H54 (cell line): ENCODE data around the gene RAD9A.

Experiments used
- DNase-seq: peaks from one replicate; pipeline ENCODE4 v3.0.0; 2011; ENCODE audit warnings: low spot score, mixed read lengths; ENCODE audit not compliant: insufficient read length
- FAIRE-seq: peaks from 3 replicates; lab custom pipeline; 2011; peaks lifted over from hg19 to GRCh38; lab: Jason Lieb, UNC
- POLR2A ChIP-seq: IDR thresholded peaks from 2 replicates; pipeline ENCODE4 v1.6.1; 2011; ENCODE audit warnings: low read depth, mild to moderate bottlenecking, low read length

Gene RAD9A

DNA sequence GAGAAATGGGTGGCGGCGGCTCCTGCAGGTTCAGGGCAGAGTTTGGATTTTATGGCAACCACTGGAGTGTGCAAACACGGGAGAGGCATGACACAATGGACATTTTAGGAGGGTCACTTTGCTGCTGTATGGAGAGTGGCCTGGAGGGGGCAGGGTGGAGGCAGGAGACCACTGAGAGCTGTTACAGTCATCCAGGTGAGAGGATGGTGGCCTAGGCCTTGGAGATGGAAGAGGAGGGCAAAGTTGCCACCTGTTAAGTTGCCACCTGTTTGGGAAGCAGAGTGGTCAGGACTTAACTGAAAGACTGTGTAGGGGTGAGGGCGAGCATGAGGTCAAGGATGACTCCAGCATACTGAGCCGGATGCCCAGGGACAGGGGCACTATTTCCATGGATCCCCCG is 2.3 kb upstream of the RAD9A start:
- TF ChIP-seq POLR2A: no peak
- FAIRE-seq (no peak), DNase-seq (no peak)

- TF ChIP-seq POLR2A: no peak
- DNase-seq (no peak), FAIRE-seq (no peak)
Measured at GRCh38 chr11:67390947-67391303, 861 bp upstream of the RAD9A start.

DNA sequence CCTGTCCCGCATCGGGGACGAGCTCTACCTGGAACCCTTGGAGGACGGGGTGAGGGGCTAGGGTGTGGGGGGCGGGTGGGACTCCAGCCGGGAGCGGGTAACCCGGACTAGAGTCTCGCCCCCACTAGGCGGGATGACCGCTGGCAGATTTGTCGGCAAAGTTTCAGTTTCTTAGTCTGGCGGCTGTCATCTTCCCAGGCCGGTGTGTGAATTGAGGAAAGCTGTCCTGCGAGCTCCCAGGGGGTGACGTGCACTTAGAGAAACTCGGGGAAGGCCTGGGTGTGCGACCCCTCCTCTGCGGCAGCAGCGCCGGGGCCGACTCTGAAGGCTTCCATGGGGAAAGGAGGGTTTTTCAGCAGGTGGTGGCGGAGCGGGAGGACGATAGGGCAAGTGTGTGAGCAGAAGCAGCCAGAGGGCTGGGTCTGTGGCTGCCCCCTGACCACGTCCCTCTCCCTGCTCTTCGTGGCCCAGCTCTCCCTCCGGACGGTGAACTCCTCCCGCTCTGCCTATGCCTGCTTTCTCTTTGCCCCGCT is 463 bp downstream of the RAD9A start:
- no peak for TF ChIP-seq POLR2A

GRCh38 chr11:67393437-67393836 is 1.7 kb downstream of the RAD9A start:
- FAIRE-seq: no peak
- no peak for DNase-seq
- TF ChIP-seq POLR2A: no peak

More for the DNA sequence above, 463 bp downstream of the RAD9A start:
- no peak for FAIRE-seq
- DNase-seq: no peak

DNA sequence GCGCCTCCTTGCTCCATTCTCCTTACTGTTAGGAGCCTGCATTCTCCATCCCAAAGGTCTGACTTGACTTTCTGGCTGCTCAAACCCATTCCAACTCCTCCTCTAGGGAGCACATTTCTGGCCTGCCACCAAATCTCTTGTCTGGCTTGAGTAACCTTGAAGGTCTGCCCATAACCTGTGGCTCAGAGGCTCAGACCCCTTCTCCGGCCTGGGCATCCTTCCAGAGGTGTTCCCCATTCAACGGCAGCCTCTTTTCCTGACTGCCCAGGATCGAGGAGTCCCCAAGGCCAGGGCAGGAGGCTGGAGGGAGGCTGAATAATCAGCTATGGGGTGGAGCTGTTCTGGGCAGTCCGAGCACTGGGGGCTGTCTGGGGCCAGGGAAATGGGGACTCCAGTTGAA is 2.2 kb downstream of the RAD9A start:
- FAIRE-seq (no peak), DNase-seq (no peak)
- TF ChIP-seq POLR2A: no peak

DNA sequence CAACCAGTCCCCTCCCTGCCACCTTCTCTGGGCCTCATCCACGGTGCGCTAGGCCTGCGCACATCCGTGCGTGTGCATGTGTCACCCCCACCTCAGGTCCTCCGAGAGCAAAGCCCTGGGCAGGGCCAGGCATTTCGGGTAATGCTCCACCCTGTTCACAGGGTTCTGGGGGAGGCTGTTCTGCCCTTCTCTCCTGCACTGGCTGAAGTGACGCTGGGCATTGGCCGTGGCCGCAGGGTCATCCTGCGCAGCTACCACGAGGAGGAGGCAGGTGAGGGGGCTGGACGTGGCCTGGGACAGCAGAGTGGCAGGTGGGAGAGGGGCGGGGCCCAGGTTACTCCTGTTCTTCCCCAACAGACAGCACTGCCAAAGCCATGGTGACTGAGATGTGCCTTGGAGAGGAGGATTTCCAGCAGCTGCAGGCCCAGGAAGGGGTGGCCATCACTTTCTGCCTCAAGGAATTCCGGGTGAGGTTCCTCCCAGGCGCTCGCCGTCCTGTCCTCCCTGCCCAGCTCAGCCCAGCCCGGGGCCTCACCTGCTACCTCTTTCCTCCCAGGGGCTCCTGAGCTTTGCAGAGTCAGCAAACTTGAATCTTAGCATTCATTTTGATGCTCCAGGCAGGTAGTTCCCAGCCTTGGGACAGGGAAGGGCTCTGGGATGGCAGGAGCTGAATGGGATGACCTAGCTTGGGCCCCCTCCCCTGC is 3.9 kb downstream of the RAD9A start:
- FAIRE-seq (no peak), DNase-seq (no peak)
- no peak for TF ChIP-seq POLR2A

DNA sequence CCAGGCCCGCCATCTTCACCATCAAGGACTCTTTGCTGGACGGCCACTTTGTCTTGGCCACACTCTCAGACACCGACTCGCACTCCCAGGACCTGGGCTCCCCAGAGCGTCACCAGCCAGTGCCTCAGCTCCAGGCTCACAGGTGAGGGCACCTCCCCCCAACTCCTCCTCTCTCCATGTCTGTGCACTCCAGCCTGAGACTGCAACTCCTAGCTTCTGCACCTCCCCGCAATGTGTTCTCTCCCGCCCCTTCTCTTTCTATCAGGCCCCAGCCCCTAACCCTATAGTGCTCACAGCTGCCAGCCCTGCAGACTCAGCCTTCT is 4.4 kb downstream of the RAD9A start:
- no peak for DNase-seq
- no peak for FAIRE-seq

DNA sequence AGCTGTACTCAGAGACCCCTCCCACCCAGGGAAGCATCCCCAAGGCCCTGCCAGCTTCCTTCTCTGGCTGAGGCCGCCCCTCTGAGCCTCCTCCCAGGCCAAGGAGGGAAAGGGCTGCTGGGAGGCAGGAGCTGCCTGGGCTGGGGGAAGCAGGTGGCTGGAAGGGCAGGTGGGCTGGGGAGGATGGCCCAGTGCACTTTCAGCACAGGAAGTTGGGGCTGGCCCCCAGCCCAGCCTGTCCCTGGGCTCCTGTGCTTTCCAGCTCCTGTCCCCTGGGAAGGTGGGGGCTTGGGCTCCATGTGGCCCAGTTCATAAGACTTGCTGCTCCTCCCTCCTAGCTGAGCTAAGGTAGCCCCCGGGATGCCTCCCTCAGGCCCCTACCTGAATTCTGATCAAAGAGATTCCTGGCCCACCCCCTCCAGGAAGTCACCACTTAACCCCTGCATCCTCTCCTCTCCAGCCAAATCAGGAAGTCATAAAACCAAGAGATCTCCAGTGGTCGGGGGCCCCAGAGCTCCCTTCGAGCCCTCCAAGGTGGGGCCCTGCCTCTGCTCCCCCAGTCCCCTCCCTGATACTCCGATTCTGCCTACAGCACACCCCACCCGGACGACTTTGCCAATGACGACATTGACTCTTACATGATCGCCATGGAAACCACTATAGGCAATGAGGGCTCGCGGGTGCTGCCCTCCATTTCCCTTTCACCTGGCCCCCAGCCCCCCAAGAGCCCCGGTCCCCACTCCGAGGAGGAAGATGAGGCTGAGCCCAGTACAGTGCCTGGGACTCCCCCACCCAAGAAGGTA is 5.0 kb downstream of the RAD9A start:
- DNase-seq: no peak
- FAIRE-seq: no peak

More for the DNA sequence above, 4.4 kb downstream of the RAD9A start:
- TF ChIP-seq POLR2A: no peak

GRCh38 chr11:67397536-67397935 is 5.8 kb downstream of the RAD9A start:
- FAIRE-seq (no peak), DNase-seq (no peak)
- TF ChIP-seq POLR2A: no peak

More for the DNA sequence above, 5.0 kb downstream of the RAD9A start:
- no peak for TF ChIP-seq POLR2A

GRCh38 chr11:67397986-67398660 is 6.3 kb downstream of the RAD9A start:
- no peak for TF ChIP-seq POLR2A
- DNase-seq: no peak
- FAIRE-seq: no peak

DNA sequence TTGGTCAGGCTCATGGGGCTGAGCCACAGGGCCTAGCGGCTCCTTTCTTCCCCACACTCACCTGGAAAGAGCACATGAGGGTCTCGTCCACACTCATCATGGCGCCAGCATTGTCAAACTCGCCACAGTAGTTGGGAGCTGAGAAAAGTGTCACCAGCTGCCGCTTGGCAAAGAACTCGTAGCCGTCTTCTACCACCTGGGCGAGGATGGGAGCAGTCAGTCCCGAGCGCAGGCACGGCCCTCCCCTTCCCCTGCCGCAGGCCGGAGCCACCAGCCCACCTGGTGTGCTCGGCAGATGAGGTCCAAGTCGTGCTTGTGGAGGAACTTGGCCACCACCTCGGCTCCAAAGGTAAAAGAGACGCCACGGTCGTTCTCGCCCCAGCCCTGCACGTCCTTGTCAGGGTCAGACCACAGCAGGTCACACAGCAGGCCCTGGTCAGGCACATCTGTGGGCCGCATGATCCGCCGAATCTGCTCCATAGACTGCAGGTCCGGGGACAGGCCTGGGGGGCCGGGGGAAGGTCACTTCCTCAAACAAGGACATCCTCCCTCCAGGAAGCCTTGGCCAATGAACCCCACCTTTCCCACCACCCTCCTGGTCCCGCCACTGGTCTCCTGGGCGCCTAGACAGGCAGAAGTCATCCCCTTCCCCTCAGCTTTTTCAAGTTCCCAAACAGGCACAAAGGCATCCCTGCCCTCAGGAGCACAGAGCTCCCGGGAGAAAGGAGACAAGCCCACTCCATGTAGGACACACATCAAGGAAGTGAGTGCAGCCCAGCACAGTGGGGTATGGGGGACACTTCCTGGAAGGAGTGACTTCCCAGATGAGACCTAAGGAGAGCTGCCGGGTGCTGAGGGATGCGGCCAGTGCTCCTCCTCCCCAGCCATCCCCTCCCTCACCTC is 7.1 kb downstream of the RAD9A start:
- FAIRE-seq (no peak), DNase-seq (no peak)
- TF ChIP-seq POLR2A: no peak

DNA sequence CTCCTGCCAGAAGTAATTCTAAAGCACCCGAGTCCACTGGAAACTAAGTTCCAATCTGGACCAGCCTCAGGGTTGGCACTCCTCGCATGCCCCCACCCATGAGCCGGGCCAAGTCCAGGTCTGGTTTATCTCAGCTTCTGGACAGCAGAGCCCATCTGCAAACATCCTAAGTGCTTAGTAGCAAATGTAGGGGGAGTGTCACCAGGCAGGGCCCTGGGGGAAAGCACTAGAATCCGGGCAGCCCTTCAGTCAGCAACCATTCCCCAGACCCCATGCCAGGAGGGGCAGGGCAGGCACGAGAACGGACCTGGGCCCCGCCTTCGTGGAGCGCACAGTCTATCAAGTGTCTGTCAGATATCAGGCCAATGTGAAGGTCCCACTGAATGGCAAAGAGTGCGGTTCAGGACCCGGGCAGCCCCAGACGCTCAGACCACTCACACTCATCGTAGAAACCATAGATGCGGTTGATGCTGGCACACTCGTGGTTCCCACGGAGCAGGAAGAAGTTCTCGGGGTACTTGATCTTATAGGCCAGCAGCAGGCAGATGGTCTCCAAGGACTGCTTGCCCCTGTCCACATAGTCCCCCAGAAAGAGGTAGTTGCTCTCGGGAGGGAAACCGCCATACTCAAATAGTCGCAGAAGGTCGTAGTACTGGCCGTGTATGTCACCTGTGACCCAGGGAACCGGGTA is 8.6 kb downstream of the RAD9A start:
- TF ChIP-seq POLR2A: peak; percentile 9; the same call in 1 of the 2 replicates
- DNase-seq (no peak), FAIRE-seq (no peak)
